Right atrium auricular region (tissue), 2 donors: ENCODE measurements around the gene MTIF2. TPM values are rescaled to one million over a fixed set of nuclear protein-coding genes. Genes with fewer than 3 reads are reported as not detected.
A peak's percentile ranks its signal among the peaks of the same experiment; 100 is the strongest.

Experiments used
- DNase-seq: peaks from one replicate; pipeline ENCODE4 v3.0.0-alpha.2; 2019; ENCODE audit warnings: low spot score
- H3K27ac ChIP-seq, 2 donors: fragments of 200-600 bp; sonication (generic); 1 replicate in 1 of 2; 2 replicates in 1 of 2; pipeline ENCODE4 v1.5.1; 2016 to 2019
- H3K27me3 ChIP-seq, 2 donors: fragments of 200-600 bp; sonication (generic); one replicate each; pipeline versions ENCODE4 v1.5.1 to v1.6.0; 2017 to 2019
- H3K36me3 ChIP-seq: fragments of 200-600 bp; sonication (generic); one replicate; pipeline ENCODE4 v1.5.1; 2016
- H3K4me1 ChIP-seq, 2 donors: fragments of 200-600 bp; sonication (generic); one replicate each; pipeline versions ENCODE4 v1.5.1 to v1.6.0; 2017 to 2019
- H3K4me3 ChIP-seq, 2 donors: fragments of 200-600 bp; sonication (generic); 1 replicate in 1 of 2; 2 replicates in 1 of 2; pipeline ENCODE4 v1.5.1; 2017 to 2019; ENCODE audit warnings: mild to moderate bottlenecking in 1 of 2, moderate library complexity in 1 of 2
- H3K9me3 ChIP-seq, 2 donors: fragments of 200-600 bp; sonication (generic); one replicate each; pipeline ENCODE4 v1.5.1; 2019
- CTCF ChIP-seq, 2 donors: fragments of 200-600 bp; sonication (generic); IDR thresholded peaks; one replicate each; pipeline ENCODE4 v1.5.1; 2019; ENCODE audit warnings: antibody characterized with exemption in 2 of 2
- total RNA-seq, 2 donors: library from RNA; depleted of rRNA; stranded (reverse); fragments of >200 nt; gene quantifications; one replicate each; pipeline ENCODE4 v1.1.0, GENCODE V29; 2016

MTIF2 gene
- total RNA-seq, 2 donors from 2014 or later, result 25.1 to 29.8 TPM

- H3K9me3 ChIP-seq, result no peaks in the 10 kb centered on the region
- peak overlapping the region; percentile 82 to 85 for H3K4me3 ChIP-seq
- no peaks in the 10 kb centered on the region for H3K27me3 ChIP-seq
- peaks cover 34% of the 10 kb centered on the region for H3K36me3 ChIP-seq
- no peak for TF ChIP-seq CTCF (IDR thresholded peaks at IDR 0.05)
- H3K4me1 ChIP-seq, result peaks cover 0 to 39% of the 10 kb centered on the region in 2 donors
- no peak for DNase-seq
- H3K27ac ChIP-seq, result peak overlapping the region; percentile 91 to 93
These were observed 36.0 kb downstream of the MTIF2 start for GRCh38 chr2:55232863-55233657.

DNA sequence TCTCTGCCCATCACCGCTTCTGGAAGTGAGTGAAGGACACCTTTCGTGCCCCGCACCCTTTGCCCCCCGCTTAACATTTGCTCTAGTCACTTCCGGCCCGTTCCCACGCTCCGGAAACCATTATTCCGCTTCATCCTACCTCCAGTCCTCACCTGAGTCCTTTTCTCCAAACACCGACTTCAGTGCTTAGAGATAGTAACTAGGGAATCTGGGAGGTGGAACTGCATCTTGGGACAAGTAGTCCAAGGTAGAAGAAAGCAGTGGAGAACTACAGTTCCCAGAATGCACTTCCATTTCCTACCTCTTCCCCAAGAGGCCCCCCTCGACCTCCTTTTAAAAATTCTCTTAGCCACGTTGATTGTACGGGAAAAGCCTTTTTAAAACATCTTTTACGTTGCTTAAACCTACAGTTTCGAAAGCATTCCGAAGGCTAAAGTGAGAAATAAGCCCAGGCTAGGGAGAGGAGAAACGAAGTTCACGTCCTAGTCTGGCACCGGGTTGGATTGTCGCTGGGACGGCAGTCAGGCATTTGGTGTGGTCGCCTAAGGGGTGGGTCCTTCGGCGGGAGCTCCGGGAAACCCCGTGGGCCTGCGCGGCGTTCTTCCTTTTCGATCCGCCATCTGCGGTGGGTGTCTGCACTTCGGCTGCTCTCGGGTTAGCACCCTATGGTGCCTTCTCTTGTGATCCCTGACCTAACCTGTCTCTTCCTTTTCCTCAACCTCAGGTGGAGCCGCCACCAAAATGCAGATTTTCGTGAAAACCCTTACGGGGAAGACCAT lies 36.8 kb downstream of the MTIF2 start, which contains the start of the genes CLHC1 and RPS27A:
TSS of gene CLHC1 (minus strand) at position 210 of the 779 bp plus-strand sequence. CDS start 9,882 bp downstream, outside the sequence.
TSS of gene RPS27A (plus strand) at position 605 of the 779 bp plus-strand sequence. CDS start at position 742, 137 bp downstream.
- Histone ChIP-seq H3K4me1 (peaks cover 0 to 44% of the 10 kb centered on the region in 2 donors), H3K36me3 (peaks cover 34% of the 10 kb centered on the region), H3K27ac (peak within 1 kb of the TSS; percentile 91 to 93), H3K4me3 (peak within 1 kb of the TSS; percentile 82 to 85), H3K27me3 (no peaks in the 10 kb centered on the region), H3K9me3 (no peaks in the 10 kb centered on the region)
- no peak for TF ChIP-seq CTCF (IDR thresholded peaks at IDR 0.05)
- DNase-seq, result peak; percentile 89

DNA sequence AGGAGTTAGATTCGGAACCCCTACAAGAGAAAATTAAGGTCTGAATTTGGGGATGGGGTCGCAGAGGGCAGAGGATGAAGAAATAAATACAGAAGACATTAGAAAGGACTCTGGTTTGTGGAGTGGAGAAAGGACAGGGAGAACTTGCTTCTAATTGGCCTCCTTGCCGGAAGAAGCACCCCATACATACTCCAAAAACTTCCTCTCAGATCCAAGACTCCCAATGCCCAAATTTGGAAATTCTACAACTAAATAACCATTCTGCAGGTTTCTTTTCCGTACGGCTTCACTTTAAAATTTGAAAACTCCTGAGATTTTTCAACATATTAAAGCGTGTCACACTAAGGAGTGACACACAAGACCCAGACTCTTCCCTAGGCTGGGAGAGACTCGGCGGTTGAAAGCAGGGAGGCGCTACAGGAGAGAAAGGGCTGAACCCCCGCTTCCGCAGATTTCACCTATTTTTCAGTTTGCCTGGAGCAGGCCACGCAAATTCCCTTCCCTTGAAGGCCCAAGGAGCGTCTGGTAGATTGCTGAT lies 37.4 kb downstream of the MTIF2 start:
- H3K27me3 ChIP-seq, result no peaks in the 10 kb centered on the region
- peak overlapping the region; percentile 82 to 85 for H3K4me3 ChIP-seq
- peaks cover 0 to 44% of the 10 kb centered on the region in 2 donors for H3K4me1 ChIP-seq
- DNase-seq, result no peak
- no peaks in the 10 kb centered on the region for H3K9me3 ChIP-seq
- peaks cover 28% of the 10 kb centered on the region for H3K36me3 ChIP-seq
- H3K27ac ChIP-seq, result peak overlapping the region; percentile 91 to 93
- TF ChIP-seq CTCF (IDR thresholded peaks at IDR 0.05), result no peak

- DNase-seq, result no peak
- no peak overlapping the region for H3K27ac ChIP-seq
- no peak for TF ChIP-seq CTCF (IDR thresholded peaks at IDR 0.05)
- H3K4me1 ChIP-seq, result peaks cover 0 to 44% of the 10 kb centered on the region in 2 donors
- H3K4me3 ChIP-seq, result no peak overlapping the region
- no peaks in the 10 kb centered on the region for H3K9me3 ChIP-seq
- H3K27me3 ChIP-seq, result no peaks in the 10 kb centered on the region
- H3K36me3 ChIP-seq, result peaks cover 17% of the 10 kb centered on the region
These were observed 38.5 kb downstream of the MTIF2 start for GRCh38 chr2:55230551-55230950.

DNA sequence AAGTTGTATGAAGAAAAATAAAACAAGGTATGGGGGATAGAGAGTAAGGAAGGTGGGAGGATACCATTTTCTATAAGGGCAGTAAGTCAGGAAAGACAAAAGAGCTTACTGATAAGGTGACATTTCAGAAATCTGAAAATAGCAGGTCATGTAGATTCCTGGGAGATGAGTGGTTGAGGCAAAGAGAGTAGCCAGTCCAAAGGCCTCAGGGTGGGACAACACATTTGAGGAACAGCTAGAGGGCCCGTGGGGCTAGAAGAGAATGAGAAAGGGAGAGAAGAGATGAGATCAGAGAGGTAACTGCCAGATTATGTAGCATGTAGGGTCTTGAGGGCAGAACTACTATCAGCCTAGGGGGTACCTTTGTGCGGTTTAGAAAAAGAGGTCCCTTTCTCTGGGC lies 39.8 kb downstream of the MTIF2 start:
- Histone ChIP-seq H3K9me3 (no peaks in the 10 kb centered on the region), H3K27me3 (no peaks in the 10 kb centered on the region), H3K4me1 (peaks cover 0 to 37% of the 10 kb centered on the region in 2 donors), H3K27ac (peak overlapping the region in 1 of 2 donors; percentile 45), H3K36me3 (peaks cover 4% of the 10 kb centered on the region), H3K4me3 (no peak overlapping the region)
- no peak for TF ChIP-seq CTCF (IDR thresholded peaks at IDR 0.05)
- no peak for DNase-seq
